GM12878 (cell line): ENCODE results near the gene NUDCD3. TPM values are rescaled to one million over a fixed set of nuclear protein-coding genes. Genes with fewer than 3 reads are reported as not detected.

ENCODE experiments used
- ATAC-seq: fragments of 200-7000 bp; cut with Tn5 transposase; 3 replicates; pipeline ENCODE4 v1.9.1; 2020; ENCODE audit warnings: mild to moderate bottlenecking, moderate library complexity
- BruUV-seq: library from RNA; stranded (reverse); fragments of 400-500 nt; replicated peaks from 2 replicates; lab custom pipeline; 2021; lab: Mats Ljungman, UMichigan
- CTCF ChIA-PET: fragments of 300-600 bp; sonication (Branson Sonifier 250); formaldehyde crosslinking; extraction: SDS; loops from one replicate; lab custom pipeline; 2021; ENCODE audit warnings: inconsistent platforms; lab: Yijun Ruan, JAX
- POLR2A ChIA-PET: fragments of 350-600 bp; formaldehyde crosslinking; extraction: SDS; loops from one replicate; lab custom pipeline; 2021; ENCODE audit warnings: inconsistent platforms; lab: Charles Lee
- RAD21 ChIA-PET: fragments of 300-600 bp; sonication (Branson Sonifier 250); formaldehyde crosslinking; loops from one replicate; lab custom pipeline; 2023; ENCODE audit warnings: antibody characterized with exemption; ENCODE audit not compliant: unreplicated experiment; lab: Charles Lee
- SMC1A ChIA-PET: fragments of 300-600 bp; sonication (Branson Sonifier 250); formaldehyde crosslinking; loops from one replicate; lab custom pipeline; 2023; ENCODE audit not compliant: unreplicated experiment, uncharacterized antibody; lab: Charles Lee
- DNase-seq: peaks from one replicate; pipeline ENCODE4 v3.0.0-alpha.2; 2011; ENCODE audit warnings: low read depth, low spot score
- FAIRE-seq: peaks from 3 replicates; lab custom pipeline; 2011; peaks lifted over from hg19 to GRCh38; lab: Jason Lieb, UNC
- H2AFZ ChIP-seq: 2 replicates; pipeline ENCODE4 v1.6.0; 2011; ENCODE audit warnings: low read depth, low read length, control low read depth; ENCODE audit not compliant: control insufficient read depth
- H3K27ac ChIP-seq: 2 replicates; pipeline ENCODE4 v1.5.1; 2011; ENCODE audit warnings: control low read depth; ENCODE audit not compliant: control insufficient read depth, insufficient read depth
- H3K27me3 ChIP-seq, 2 experiments: replicated peaks in 1 of 2; 2 replicates each; pipeline versions ENCODE4 v1.6.0 to v1.6.1; 2011; ENCODE audit warnings: low read length in 1 of 2; ENCODE audit not compliant: control insufficient read depth in 2 of 2, insufficient read depth in 2 of 2
- H3K36me3 ChIP-seq, 2 experiments: 2 replicates each; pipeline ENCODE4 v1.5.1; 2011; ENCODE audit warnings: low read length in 1 of 2; ENCODE audit not compliant: control insufficient read depth in 2 of 2, insufficient read depth in 2 of 2
- H3K4me1 ChIP-seq: 2 replicates; pipeline ENCODE4 v1.6.1; 2011; ENCODE audit warnings: mild to moderate bottlenecking, low read length, moderate library complexity, mixed read lengths; ENCODE audit not compliant: control insufficient read depth, insufficient read depth
- H3K4me2 ChIP-seq: 2 replicates; pipeline ENCODE4 v1.6.0; 2011; ENCODE audit warnings: control low read depth; ENCODE audit not compliant: control insufficient read depth, insufficient read depth
- H3K4me3 ChIP-seq: fragments of 200-600 bp; sonication (generic); 2 replicates; pipeline ENCODE4 v1.5.1; 2016
- H3K79me2 ChIP-seq: 2 replicates; pipeline ENCODE4 v1.6.0; 2011; ENCODE audit warnings: low read length; ENCODE audit not compliant: control insufficient read depth, insufficient read depth
- H3K9ac ChIP-seq: 2 replicates; pipeline ENCODE4 v1.8.0; 2011; ENCODE audit warnings: low read length, control low read depth, mixed read lengths; ENCODE audit not compliant: control insufficient read depth, insufficient read depth
- H3K9me3 ChIP-seq: replicated peaks from 3 replicates; pipeline ENCODE4 v1.5.1; 2011; ENCODE audit warnings: mild to moderate bottlenecking, low read length; ENCODE audit not compliant: control insufficient read depth, insufficient read depth
- H4K20me1 ChIP-seq: 2 replicates; pipeline ENCODE4 v1.6.0; 2011; ENCODE audit not compliant: control insufficient read depth, insufficient read depth
- BACH1 ChIP-seq: fragments of 450-650 bp; IDR thresholded peaks from 2 replicates; pipeline ENCODE4 v1.6.1; 2017; ENCODE audit warnings: mild to moderate bottlenecking, borderline replicate concordance
- EP300 ChIP-seq, 2 experiments: fragments of 150-350 bp in 1 of 2; IDR thresholded peaks; 2 replicates each; pipeline ENCODE4 v1.6.1; 2011 to 2012; ENCODE audit warnings: low read depth in 2 of 2, low read length in 2 of 2, borderline replicate concordance in 1 of 2, improper control_type of control experiment in 1 of 2, inconsistent platforms in 1 of 2; ENCODE audit not compliant: control insufficient read depth in 1 of 2
- HDGF ChIP-seq: fragments of 450-650 bp; IDR thresholded peaks from 2 replicates; pipeline ENCODE4 v1.6.1; 2016; ENCODE audit warnings: antibody characterized with exemption
- POLR2AphosphoS2 ChIP-seq: IDR thresholded peaks from 2 replicates; pipeline ENCODE4 v1.6.1; 2011; ENCODE audit warnings: low read depth, mild to moderate bottlenecking, low read length, improper control_type of control experiment, moderate library complexity
- ZBED1 ChIP-seq: IDR thresholded peaks from 2 replicates; pipeline ENCODE4 v1.6.1; 2016; ENCODE audit warnings: borderline replicate concordance
- ZZZ3 ChIP-seq: IDR thresholded peaks from 2 replicates; pipeline ENCODE4 v1.6.1; 2011; ENCODE audit warnings: low read depth; ENCODE audit not compliant: control insufficient read depth, insufficient read length
- WGBS: methylation state at CpG from one replicate; pipeline ENCODE4 v1.1.6; 2016; ENCODE audit warnings: low lambda C conversion rate; ENCODE audit not compliant: insufficient replicate concordance, insufficient coverage; ENCODE audit errors: missing lambda C conversion rate; 5-methylcytosine and 5-hydroxymethylcytosine counted together
- in situ Hi-C: fragments of 300-500 bp; cut with MboI; formaldehyde crosslinking; loops from 9 replicates; pipeline ENCODE4 v1.14.3; 2018; ENCODE audit warnings: mixed read lengths
- intact Hi-C: fragments of 100-400 bp; cut with micrococcal nuclease; formaldehyde crosslinking; loops from one replicate; pipeline ENCODE4 v1.14.2; 2022; ENCODE audit not compliant: unreplicated experiment
- polyA plus RNA-seq, 11 experiments: library from polyadenylated mRNA; depleted of rRNA in 4 of 11; unstranded in 6 of 11; stranded (reverse) in 5 of 11; fragments of >200 nt; fragmentation: Nextera tagmentation in 4 of 11; fragmentation: Illumina TruSeq in 1 of 11; extraction: Ambion mirVana in 4 of 11; extraction: Trizol in 1 of 11; gene quantifications; 1 replicate in 1 of 11; 2 replicates in 10 of 11; pipeline versions ENCODE4 v1.2.1 to v1.2.3, GENCODE V29; 2011 to 2016; ENCODE audit warnings: inconsistent platforms in 2 of 11, missing spikeins in 2 of 11, low read depth in 1 of 11
- total RNA-seq, 4 experiments: library from RNA; depleted of rRNA in 3 of 4; stranded (reverse); fragments of >200 nt in 3 of 4; fragmentation: Illumina TruSeq in 1 of 4; extraction: Trizol in 1 of 4; gene quantifications; 2 replicates each; pipeline versions ENCODE4 v1.2.1 to v1.2.3, GENCODE V29; 2013 to 2021
- TF ChIP-seq, protein P1 (sequence below): IDR thresholded peaks from 2 replicates; pipeline ENCODE4 v1.6.1; 2011; ENCODE audit warnings: low read depth, mild to moderate bottlenecking, low read length, moderate library complexity, borderline replicate concordance; ENCODE audit errors: extremely low read depth
- TF ChIP-seq, protein P2 (sequence below): fragments of 450-650 bp; IDR thresholded peaks from 2 replicates; pipeline ENCODE4 v1.6.1; 2017; ENCODE audit warnings: mild to moderate bottlenecking

NUDCD3 gene
- total and polyA plus RNA-seq, 10 of the 15 experiments (the other 5 are each of a cell fraction or from before 2014, with no cell fraction given) = 25.0 to 89.8 (median 46.4) TPM

GRCh38 chr7:44535348-44536064, 45.0 kb upstream of the NUDCD3 start:
- no peak for TF ChIP-seq HDGF
- TF ChIP-seq, protein P1, sequence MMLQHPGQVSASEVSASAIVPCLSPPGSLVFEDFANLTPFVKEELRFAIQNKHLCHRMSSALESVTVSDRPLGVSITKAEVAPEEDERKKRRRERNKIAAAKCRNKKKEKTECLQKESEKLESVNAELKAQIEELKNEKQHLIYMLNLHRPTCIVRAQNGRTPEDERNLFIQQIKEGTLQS = no peak
- TF ChIP-seq, protein P2, sequence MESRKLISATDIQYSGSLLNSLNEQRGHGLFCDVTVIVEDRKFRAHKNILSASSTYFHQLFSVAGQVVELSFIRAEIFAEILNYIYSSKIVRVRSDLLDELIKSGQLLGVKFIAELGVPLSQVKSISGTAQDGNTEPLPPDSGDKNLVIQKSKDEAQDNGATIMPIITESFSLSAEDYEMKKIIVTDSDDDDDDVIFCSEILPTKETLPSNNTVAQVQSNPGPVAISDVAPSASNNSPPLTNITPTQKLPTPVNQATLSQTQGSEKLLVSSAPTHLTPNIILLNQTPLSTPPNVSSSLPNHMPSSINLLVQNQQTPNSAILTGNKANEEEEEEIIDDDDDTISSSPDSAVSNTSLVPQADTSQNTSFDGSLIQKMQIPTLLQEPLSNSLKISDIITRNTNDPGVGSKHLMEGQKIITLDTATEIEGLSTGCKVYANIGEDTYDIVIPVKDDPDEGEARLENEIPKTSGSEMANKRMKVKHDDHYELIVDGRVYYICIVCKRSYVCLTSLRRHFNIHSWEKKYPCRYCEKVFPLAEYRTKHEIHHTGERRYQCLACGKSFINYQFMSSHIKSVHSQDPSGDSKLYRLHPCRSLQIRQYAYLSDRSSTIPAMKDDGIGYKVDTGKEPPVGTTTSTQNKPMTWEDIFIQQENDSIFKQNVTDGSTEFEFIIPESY = no peak
- TF ChIP-seq EP300 (IDR thresholded peaks at IDR 0.05; ENCODE audit: borderline replicate concordance in 1 of 2, control insufficient read depth in 1 of 2, low read depth in 2 of 2, low read length in 2 of 2) = no peak
- TF ChIP-seq ZZZ3 = no peak
- no peak for TF ChIP-seq ZBED1
- TF ChIP-seq POLR2AphosphoS2 = no peak
- no peak for TF ChIP-seq BACH1
- CTCF ChIA-PET = interaction anchor here (0.6 to 4.5 kb wide), 14 partner anchors 9 to 1409 kb away, joined by 3 to 28 read pairs (median 4); no protein-coding TSS in a partner anchor
- Histone ChIP-seq H3K4me2 (no peak overlapping the region), H3K9ac (no peak overlapping the region), H4K20me1 (no peaks in the 10 kb centered on the region), H2AFZ (no peak overlapping the region), H3K9me3 (no peaks in the 10 kb centered on the region), H3K27me3 (no peaks in the 10 kb centered on the region), H3K4me3 (no peak overlapping the region), H3K79me2 (no peaks in the 10 kb centered on the region), H3K27ac (no peak overlapping the region), H3K36me3 (no peaks in the 10 kb centered on the region), H3K4me1 (no peaks in the 10 kb centered on the region)
- in situ Hi-C loops = no loop called here
- no TSS peak for BruUV-seq
- ATAC-seq (no peak), FAIRE-seq (no peak), DNase-seq (no peak)
- RAD21 ChIA-PET = interaction anchor here (0.6 to 1.0 kb wide), 2 partner anchors 30 to 58 kb away, joined by 3 to 4 read pairs; no protein-coding TSS in a partner anchor
- 35% methylated on average over 8 of the region's 8 CpGs for WGBS
- SMC1A ChIA-PET = interaction anchor here (1.0 kb wide), 1 partner anchor 13 kb away, joined by 3 read pairs; no protein-coding TSS in a partner anchor
- POLR2A ChIA-PET = no interaction called here
- intact Hi-C loops = no loop called here
